ENCODE data around the gene TMPRSS12.
"Not testable (repeated sequence)": the region's sequence is repeated elsewhere in the genome, so short reads cannot be mapped to it uniquely, and the experiment has no call there.

TMPRSS12 gene

GRCh38 chr12:50926932-50927331 is 84.2 kb downstream of the TMPRSS12 start:
- DNase-seq: not testable (repeated sequence)

- DNase-seq: no peak
Observed at GRCh38 chr12:50927356-50927755, 84.6 kb downstream of the TMPRSS12 start.

- no peak for DNase-seq
Observed at GRCh38 chr12:50927766-50928224, 85.1 kb downstream of the TMPRSS12 start.

GRCh38 chr12:50928392-50928791 is 85.7 kb downstream of the TMPRSS12 start:
- DNase-seq: no peak

- DNase-seq: no peak
Observed at GRCh38 chr12:50929831-50930230, 87.1 kb downstream of the TMPRSS12 start.

GRCh38 chr12:50930477-50930876 is 87.8 kb downstream of the TMPRSS12 start:
- DNase-seq: not testable (repeated sequence)

- DNase-seq: no peak
Observed at GRCh38 chr12:50932787-50933280, 90.1 kb downstream of the TMPRSS12 start.

- DNase-seq: no peak
Observed at GRCh38 chr12:50933459-50934124, 90.9 kb downstream of the TMPRSS12 start.

GRCh38 chr12:50934371-50934851 is 91.7 kb downstream of the TMPRSS12 start:
- no peak for DNase-seq

GRCh38 chr12:50934981-50935807 is 92.5 kb downstream of the TMPRSS12 start:
- DNase-seq: no peak

- DNase-seq: no peak
Observed at GRCh38 chr12:50936821-50937530, 94.2 kb downstream of the TMPRSS12 start.
